Caki2 (cell line): ENCODE data around the gene ATXN7L1. TPM values are rescaled to one million over a fixed set of nuclear protein-coding genes. Genes with fewer than 3 reads are reported as not detected.

Experiments
- DNase-seq: peaks from one replicate; pipeline ENCODE4 v3.0.0-alpha.2; 2015; ENCODE audit warnings: low read depth
- in situ Hi-C: cut with HindIII; loops from 2 replicates; pipeline ENCODE4 v1.10.0; 2016; ENCODE audit warnings: low sequenced_read_pairs, low pct_unique_long_range_greater_than_20kb, mixed read lengths
- total RNA-seq: library from RNA; depleted of rRNA; stranded (reverse); fragments of >200 nt; shearing (Covaris generic); gene quantifications from 2 replicates; pipeline ENCODE4 v1.2.3, GENCODE V29; 2014; ENCODE audit warnings: low replicate concordance

Gene ATXN7L1
- total RNA-seq, 1 experiment from 2014 or later: 1.5 TPM

- no peak for DNase-seq
- in situ Hi-C loops: no loop called here
Measured at GRCh38 chr7:105775580-105775979, 100.8 kb downstream of the ATXN7L1 start.

- in situ Hi-C loops: no loop called here
- DNase-seq: no peak
Measured at GRCh38 chr7:105773030-105773460, 103.4 kb downstream of the ATXN7L1 start.

- in situ Hi-C loops: no loop called here
- peak; percentile 68 for DNase-seq
Measured at GRCh38 chr7:105769901-105770628, 106.3 kb downstream of the ATXN7L1 start.

GRCh38 chr7:105768898-105769507 is 107.4 kb downstream of the ATXN7L1 start:
- DNase-seq: no peak
- in situ Hi-C loops: no loop called here

GRCh38 chr7:105768117-105768516 is 108.3 kb downstream of the ATXN7L1 start:
- in situ Hi-C loops: no loop called here
- no peak for DNase-seq

- no peak for DNase-seq
- in situ Hi-C loops: no loop called here
Measured at GRCh38 chr7:105766421-105767073, 109.9 kb downstream of the ATXN7L1 start.

GRCh38 chr7:105765846-105766245 is 110.6 kb downstream of the ATXN7L1 start:
- in situ Hi-C loops: no loop called here
- no peak for DNase-seq

- DNase-seq: no peak
- in situ Hi-C loops: no loop called here
Measured at GRCh38 chr7:105764506-105764905, 111.9 kb downstream of the ATXN7L1 start.

- in situ Hi-C loops: no loop called here
- DNase-seq: peak; percentile 44
Measured at GRCh38 chr7:105760551-105761447, 115.6 kb downstream of the ATXN7L1 start.

- in situ Hi-C loops: no loop called here
- DNase-seq: peak; percentile 45
Measured at GRCh38 chr7:105759670-105760550, 116.5 kb downstream of the ATXN7L1 start.

- in situ Hi-C loops: no loop called here
- DNase-seq: no peak
Measured at GRCh38 chr7:105756367-105756766, 120.0 kb downstream of the ATXN7L1 start.

- in situ Hi-C loops: no loop called here
- no peak for DNase-seq
Measured at GRCh38 chr7:105752671-105753275, 123.6 kb downstream of the ATXN7L1 start.

- in situ Hi-C loops: no loop called here
- no peak for DNase-seq
Measured at GRCh38 chr7:105751054-105751453, 125.3 kb downstream of the ATXN7L1 start.

GRCh38 chr7:105748701-105749100 is 127.7 kb downstream of the ATXN7L1 start:
- DNase-seq: no peak
- in situ Hi-C loops: no loop called here

GRCh38 chr7:105745681-105746330 is 130.6 kb downstream of the ATXN7L1 start:
- in situ Hi-C loops: no loop called here
- no peak for DNase-seq

GRCh38 chr7:105744258-105744657 is 132.1 kb downstream of the ATXN7L1 start:
- in situ Hi-C loops: no loop called here
- DNase-seq: no peak
